ENCODE data around the gene ACAD8. TPM values are rescaled to one million over a fixed set of nuclear protein-coding genes. Genes with fewer than 3 reads are reported as not detected.

Gene ACAD8
- total RNA-seq, 6 donors from 2014 or later = 27.7 to 64.4 (median 36.9) TPM

GRCh38 chr11:134224710-134225664, 28.4 kb upstream of the ACAD8 start:
- peak; percentile 71 to 93 for DNase-seq
- no peak for TF ChIP-seq EP300 (IDR thresholded peaks at IDR 0.05)
- TF ChIP-seq POLR2A (IDR thresholded peaks at IDR 0.05) = peak in 1 of 4 donors; percentile 10
- TF ChIP-seq CTCF (IDR thresholded peaks at IDR 0.05) = peak in 1 of 6 experiments; percentile 10
- peak in 1 of 2 donors; percentile 47 for TF ChIP-seq POLR2AphosphoS5 (IDR thresholded peaks at IDR 0.05)
- Histone ChIP-seq H3K4me1 (peaks cover 28 to 56% (median 39%) of the 10 kb centered on the region in 4 donors), H3K9me3 (no peaks in the 10 kb centered on the region), H3K27me3 (no peaks in the 10 kb centered on the region), H3K27ac (peak overlapping the region; percentile 89 to 92 (median 92)), H3K36me3 (peaks cover 0 to 6% (median 0%) of the 10 kb centered on the region in 4 donors), H3K4me3 (peak overlapping the region; percentile 67 to 96 (median 90))
- WGBS, 2 donors = 0% methylated on average over 50 of the region's 93 CpGs; no CpG with 5 or more reads in 1 of the 2 donors
- ATAC-seq (ENCODE audit: low FRiP score in 2 of 2) = peak in 1 of 2 donors; percentile 59

GRCh38 chr11:134226806-134227325, 26.5 kb upstream of the ACAD8 start:
- Histone ChIP-seq H3K27ac (no peak overlapping the region), H3K4me1 (peaks cover 28 to 74% (median 53%) of the 10 kb centered on the region in 4 donors), H3K36me3 (no peaks in the 10 kb centered on the region), H3K27me3 (no peaks in the 10 kb centered on the region), H3K4me3 (no peak overlapping the region), H3K9me3 (no peaks in the 10 kb centered on the region)
- DNase-seq (no peak), ATAC-seq (ENCODE audit: low FRiP score in 2 of 2) (no peak)
- WGBS, 2 donors = 86 to 92% methylated on average over 5 of the region's 5 CpGs
- TF ChIP-seq POLR2AphosphoS5 (IDR thresholded peaks at IDR 0.05) (no peak), CTCF (IDR thresholded peaks at IDR 0.05) (no peak), POLR2A (IDR thresholded peaks at IDR 0.05) (no peak), EP300 (IDR thresholded peaks at IDR 0.05) (no peak)

DNA sequence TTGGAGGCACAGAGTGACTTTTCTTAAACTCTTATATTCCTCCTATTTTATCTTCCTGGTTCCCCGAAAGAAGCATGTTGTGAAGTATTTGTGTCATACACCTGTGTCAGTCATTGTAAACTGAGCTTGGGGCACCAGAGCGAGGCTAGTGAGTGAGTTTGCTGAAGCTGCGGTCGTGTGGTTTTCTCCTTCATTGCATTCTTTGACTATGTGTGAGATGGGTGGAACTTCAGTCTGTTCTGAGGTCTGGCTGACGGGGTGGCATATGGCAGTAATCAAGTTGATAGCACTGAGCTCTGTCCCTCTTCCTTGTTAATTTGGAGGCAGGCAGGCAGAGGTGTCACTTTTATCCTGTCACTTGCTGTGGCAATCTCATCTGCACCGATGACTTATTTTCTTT, 24.7 kb upstream of the ACAD8 start:
- Histone ChIP-seq H3K36me3 (no peaks in the 10 kb centered on the region), H3K4me1 (peaks cover 21 to 64% (median 52%) of the 10 kb centered on the region in 4 donors), H3K27ac (no peak overlapping the region), H3K27me3 (no peaks in the 10 kb centered on the region), H3K4me3 (no peak overlapping the region), H3K9me3 (no peaks in the 10 kb centered on the region)
- DNase-seq (no peak), ATAC-seq (ENCODE audit: low FRiP score in 2 of 2) (no peak)
- WGBS, 2 donors = 80 to 83% methylated on average over 6 of the region's 6 CpGs
- no peak for TF ChIP-seq POLR2A (IDR thresholded peaks at IDR 0.05)
- no peak for TF ChIP-seq CTCF (IDR thresholded peaks at IDR 0.05)
- no peak for TF ChIP-seq POLR2AphosphoS5 (IDR thresholded peaks at IDR 0.05)
- TF ChIP-seq EP300 (IDR thresholded peaks at IDR 0.05) = no peak

DNA sequence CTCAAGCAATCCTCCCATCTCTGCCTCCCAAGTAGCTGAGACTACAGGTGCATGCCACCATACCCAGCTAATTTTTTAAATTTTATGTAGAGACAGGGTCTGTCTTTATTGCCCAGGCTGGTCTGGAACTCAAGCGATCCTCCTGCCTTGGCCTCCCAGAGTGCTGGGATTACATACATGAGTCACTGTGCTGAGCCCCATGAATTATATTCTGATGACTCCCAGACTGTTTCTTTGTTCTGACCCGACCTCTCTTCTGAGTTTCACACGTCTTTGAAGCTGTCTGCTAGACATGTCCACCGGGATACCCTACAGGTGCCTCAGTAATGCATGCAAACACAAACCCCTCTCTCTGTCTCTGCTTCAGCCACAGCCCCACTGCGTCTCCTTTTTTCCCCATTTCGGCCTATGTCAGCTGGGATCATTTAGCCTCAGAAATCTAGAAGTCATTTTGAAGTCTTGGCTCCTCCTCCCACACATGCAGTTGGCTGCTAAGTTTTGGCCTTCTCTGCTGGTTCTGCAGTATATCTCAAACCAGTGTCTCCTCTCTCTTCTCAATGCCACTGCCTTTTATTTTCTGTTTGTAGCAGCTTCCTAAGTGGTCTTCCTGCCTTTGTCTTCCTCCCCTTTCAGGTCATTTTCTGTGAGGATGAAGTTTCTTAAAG, 24.1 kb upstream of the ACAD8 start:
- no peak for ATAC-seq (ENCODE audit: low FRiP score in 2 of 2)
- Histone ChIP-seq H3K27me3 (no peaks in the 10 kb centered on the region), H3K36me3 (no peaks in the 10 kb centered on the region), H3K4me1 (peaks cover 21 to 64% (median 52%) of the 10 kb centered on the region in 4 donors), H3K27ac (no peak overlapping the region), H3K9me3 (no peaks in the 10 kb centered on the region), H3K4me3 (no peak overlapping the region)
- DNase-seq = no peak
- WGBS, 2 donors = 72 to 77% methylated on average over 6 of the region's 6 CpGs
- TF ChIP-seq POLR2AphosphoS5 (IDR thresholded peaks at IDR 0.05) (no peak), EP300 (IDR thresholded peaks at IDR 0.05) (no peak), CTCF (IDR thresholded peaks at IDR 0.05) (no peak), POLR2A (IDR thresholded peaks at IDR 0.05) (no peak)

Data from upper lobe of left lung (tissue), 6 donors.